GOT3 (cell line): Measurements from ENCODE around the gene CXorf65.

Experiments used
- DNase-seq: peaks from one replicate; lab custom pipeline; 2025; ENCODE audit warnings: mixed read lengths; lab: John Stamatoyannopoulos, UW

The CXorf65 gene

GRCh38 chrX:71106427-71106826, at the start of gene CXorf65:
CXorf65 (minus strand) TSS chrX:71106740; CDS start chrX:71106556, 184 bp downstream.
- no peak for DNase-seq

- no peak for DNase-seq
Measured at GRCh38 chrX:71154641-71155040, 48.1 kb upstream of the CXorf65 start.

GRCh38 chrX:71154196-71154595, 47.7 kb upstream of the CXorf65 start:
- DNase-seq: no peak

DNA sequence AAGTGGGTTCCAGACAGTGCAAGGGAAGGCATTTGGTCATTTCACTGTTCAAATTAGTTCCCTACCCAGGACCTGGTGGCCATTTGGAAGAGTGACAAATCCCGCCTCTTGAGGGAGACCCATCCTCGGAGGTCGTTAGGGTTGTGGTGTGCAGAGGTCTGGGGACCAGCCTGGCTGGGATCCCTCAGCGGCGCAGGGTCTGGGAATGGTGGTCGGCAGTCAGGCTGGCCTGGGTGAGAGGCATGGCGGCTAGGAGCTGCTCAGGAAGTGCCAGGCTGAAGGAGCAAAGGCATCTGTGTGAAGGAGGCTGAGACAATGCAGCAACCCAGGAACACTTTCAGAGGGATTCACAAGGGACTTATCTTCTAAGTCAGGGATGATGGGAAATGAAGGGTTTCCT, 44.8 kb upstream of the CXorf65 start:
- DNase-seq: no peak

GRCh38 chrX:71148278-71148663, 41.7 kb upstream of the CXorf65 start:
- DNase-seq: no peak

DNA sequence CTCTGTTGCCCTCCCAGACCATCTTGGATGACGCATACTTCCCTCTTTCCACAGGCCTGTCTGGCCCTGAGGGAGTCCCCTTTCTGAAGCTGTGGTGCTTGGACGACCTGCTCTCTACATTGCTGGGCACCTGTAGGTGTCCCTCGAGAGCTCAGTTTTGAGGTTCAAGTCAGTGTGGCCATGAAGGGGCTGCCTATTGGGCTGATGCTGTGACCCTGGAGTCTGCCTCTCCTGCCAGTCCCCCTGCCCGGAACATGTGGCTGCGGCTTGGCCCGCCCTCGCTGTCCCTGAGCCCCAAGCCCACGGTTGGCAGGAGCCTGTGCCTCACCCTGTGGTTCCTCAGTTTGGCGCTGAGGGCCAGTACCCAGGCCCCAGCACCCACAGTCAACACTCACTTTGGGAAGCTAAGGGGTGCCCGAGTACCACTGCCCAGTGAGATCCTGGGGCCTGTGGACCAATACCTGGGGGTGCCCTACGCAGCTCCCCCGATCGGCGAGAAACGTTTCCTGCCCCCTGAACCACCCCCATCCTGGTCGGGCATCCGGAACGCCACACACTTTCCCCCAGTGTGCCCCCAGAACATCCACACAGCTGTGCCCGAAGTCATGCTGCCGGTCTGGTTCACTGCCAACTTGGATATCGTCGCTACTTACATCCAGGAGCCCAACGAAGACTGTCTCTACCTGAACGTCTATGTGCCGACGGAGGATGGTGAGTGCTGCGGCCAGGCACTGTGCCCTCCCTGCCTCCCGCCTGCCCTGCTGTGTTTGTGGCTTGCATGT, 41.1 kb upstream of the CXorf65 start:
- DNase-seq: no peak

GRCh38 chrX:71144651-71145050, 38.1 kb upstream of the CXorf65 start, which contains the start of gene NLGN3:
NLGN3 (plus strand) TSS chrX:71144841; CDS start chrX:71147750, 2,909 bp downstream.
- no peak for DNase-seq

DNA sequence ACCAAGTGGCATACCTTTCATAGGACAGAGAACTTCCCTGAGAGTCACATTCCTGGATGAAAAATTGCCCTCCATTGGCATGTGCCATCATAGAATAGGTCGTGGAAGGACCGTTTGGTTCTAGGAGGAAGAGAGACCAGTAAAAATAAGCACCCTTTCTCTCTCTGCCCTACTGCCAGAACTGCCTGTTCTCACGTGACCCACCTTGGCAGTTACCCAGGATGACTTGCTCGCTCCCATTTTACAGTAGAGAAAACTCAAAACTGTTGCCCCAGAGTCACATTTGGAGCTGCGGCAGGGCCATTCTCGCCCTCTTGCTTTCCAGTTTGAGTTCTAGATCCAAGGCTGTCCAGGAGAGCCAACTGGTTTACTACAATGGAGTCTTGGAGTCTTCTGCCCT, 37.0 kb upstream of the CXorf65 start:
- DNase-seq: no peak

DNA sequence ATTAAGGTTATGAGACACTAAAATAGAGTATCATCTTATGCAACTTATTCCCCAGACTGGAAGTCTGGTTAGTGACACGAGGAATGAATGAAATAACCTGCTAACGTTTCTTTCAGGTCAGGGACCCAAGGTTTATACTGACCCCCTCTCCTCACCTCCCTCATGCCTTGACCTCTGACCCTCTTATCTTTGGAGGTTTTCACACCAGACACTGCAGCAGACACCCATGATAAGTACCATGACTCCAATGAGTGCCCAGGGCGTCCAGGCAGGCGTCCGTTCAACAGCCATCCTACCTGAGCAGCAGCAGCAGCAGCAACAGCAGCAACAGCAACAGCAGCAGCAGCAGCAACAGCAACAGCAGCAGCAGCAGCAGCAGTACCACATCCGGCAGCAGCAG, 33.9 kb upstream of the CXorf65 start:
- DNase-seq: no peak

- DNase-seq: no peak
Measured at GRCh38 chrX:71131510-71131909, 25.0 kb upstream of the CXorf65 start.

DNA sequence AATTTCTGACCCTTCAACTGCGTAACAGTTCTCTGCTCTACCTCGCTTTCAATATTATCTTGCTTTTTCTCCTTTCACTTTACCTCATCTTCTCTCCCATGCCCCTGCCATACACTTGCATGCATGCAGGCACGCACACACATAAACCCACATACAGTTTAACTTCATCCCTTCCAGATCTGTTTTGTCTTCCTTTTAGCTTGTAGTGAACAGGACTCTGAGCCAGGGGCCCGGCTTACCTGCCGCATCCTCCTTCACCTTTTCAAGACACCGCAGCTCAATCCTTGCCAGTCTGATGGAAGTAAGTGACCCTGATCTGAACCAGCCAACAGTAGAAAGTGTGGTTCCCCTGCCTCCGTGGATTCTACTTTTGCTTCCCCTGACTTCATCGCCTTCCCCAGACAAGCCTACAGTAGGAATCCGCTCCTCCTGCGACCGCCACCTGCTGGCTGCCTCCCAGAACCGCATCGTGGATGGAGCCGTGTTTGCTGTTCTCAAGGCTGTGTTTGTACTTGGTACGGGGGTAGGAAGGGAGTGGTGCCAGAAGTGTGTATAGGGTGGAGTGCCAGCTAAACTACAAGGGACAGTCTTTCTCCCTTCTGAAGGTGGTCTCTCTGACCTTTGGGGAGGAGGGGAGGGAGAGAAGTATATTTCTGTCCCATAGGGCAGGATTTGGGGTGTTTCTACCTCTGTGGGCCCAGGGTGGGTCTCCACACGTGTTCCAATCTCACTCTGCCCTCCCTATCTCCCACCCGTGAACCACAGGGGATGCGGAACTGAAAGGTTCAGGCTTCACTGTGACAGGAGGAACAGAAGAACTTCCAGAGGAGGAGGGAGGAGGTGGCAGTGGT, 22.6 kb upstream of the CXorf65 start:
- DNase-seq: no peak

DNA sequence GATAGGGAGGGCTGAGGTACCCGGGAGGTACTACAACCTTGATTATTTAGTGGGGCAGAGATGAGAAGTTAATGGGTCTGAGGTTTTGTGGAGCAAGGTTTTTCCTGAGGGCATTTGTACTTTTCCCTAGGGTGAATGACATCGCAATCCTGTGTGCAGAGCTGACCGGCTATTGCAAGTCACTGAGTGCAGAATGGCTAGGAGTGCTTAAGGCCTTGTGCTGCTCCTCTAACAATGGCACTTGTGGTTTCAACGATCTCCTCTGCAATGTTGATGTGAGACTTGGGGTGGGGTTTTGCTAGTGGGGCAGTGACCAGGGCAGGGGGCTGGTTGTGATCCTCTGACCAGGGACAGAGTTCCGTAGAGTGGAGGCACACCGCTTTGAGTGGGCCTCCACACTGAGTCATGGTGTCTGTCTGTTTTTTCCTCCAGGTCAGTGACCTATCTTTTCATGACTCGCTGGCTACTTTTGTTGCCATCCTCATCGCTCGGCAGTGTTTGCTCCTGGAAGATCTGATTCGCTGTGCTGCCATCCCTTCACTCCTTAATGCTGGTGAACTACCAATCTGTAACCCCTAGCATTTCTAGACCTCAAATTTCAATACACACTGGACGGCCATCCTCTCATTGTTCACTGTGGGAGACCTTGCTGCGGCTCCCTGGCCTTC, 21.8 kb upstream of the CXorf65 start:
- no peak for DNase-seq

- no peak for DNase-seq
Measured at GRCh38 chrX:71118985-71119535, 12.5 kb upstream of the CXorf65 start.

GRCh38 chrX:71118032-71118984, 11.8 kb upstream of the CXorf65 start, which contains the start of gene MED12:
MED12 (plus strand) TSS chrX:71118596; CDS start chrX:71118755, 159 bp downstream.
- no peak for DNase-seq

GRCh38 chrX:71117358-71117757, 10.8 kb upstream of the CXorf65 start:
- DNase-seq: no peak

DNA sequence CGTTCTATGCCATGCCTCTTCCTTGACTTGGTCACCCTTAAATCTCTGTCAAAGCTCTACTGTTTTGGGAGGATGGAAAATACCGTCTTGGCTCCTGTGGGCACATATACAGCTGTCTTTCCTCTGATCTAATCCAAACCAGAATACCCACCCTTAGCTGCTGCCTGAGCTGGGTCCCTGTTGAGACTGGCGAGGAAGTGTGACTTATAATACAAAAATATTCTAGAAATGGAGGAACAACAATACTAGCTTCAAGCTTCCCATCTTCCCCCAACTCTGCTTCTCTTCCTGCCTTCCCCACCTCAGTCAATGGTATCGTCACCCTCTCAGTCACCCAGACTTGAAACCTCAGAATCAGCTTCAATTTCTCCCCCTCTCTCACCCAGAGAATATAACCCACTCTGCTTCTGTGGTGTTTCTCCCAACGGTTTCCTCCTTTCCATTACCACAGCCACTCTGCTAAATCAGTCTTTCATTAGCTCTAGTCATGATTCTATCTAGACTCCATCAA, 5.4 kb upstream of the CXorf65 start:
- no peak for DNase-seq

DNA sequence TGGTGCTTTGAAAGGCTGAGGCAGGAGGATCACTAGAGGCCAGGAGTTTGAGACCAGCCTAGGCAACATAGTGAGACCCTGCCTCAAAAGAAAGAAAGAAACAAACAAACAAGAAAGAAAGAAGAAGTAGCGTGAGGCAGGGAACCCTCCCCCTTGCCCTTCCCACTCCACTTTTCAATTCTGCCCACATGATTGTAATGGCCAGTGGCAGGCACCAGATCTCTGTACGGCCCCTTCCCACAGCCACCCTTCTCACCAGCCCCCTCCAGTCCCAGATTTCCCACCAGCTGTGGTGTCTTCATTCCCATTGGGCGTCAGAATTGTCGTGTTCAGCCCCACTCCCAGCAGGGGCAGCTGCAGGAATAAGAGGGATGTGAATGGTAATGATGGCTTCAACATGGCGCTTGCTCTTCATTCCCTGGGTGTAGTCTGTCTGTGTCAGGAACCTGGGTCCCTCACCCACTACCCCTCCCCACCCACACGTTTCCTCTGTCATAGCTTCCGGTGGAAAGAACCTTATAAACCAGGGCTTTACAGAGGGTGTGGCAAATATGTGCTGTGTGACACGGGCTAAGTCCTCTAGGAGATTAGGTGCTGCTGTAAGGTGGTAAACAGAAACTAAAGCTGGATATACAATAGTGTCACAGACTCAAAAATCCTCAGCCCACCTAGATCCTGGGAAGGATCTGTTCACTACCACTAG, 4.8 kb upstream of the CXorf65 start, which contains the start of gene IL2RG:
Gene IL2RG (minus strand): TSS at position 437 of the 703 bp plus-strand sequence. CDS start 38 bp downstream, at position 399.
- DNase-seq: no peak

GRCh38 chrX:71109051-71109450, 2.5 kb upstream of the CXorf65 start:
- no peak for DNase-seq

GRCh38 chrX:71107762-71108360, 1.3 kb upstream of the CXorf65 start:
- DNase-seq: no peak
